GM06990 (cell line): Measurements from ENCODE around the gene ISCA1.
A peak's percentile ranks its signal among the peaks of the same experiment; 100 is the strongest.

ENCODE experiments used
- DNase-seq: peaks from one replicate; pipeline ENCODE4 v3.0.0-alpha.2; 2011; ENCODE audit not compliant: insufficient read length; ENCODE audit errors: extremely low read depth
- H3K27me3 ChIP-seq: replicated peaks from 2 replicates; pipeline ENCODE4 v1.6.0; 2011; ENCODE audit warnings: low read length; ENCODE audit not compliant: control insufficient read depth, insufficient read depth
- H3K36me3 ChIP-seq: 2 replicates; pipeline ENCODE4 v1.5.1; 2011; ENCODE audit warnings: low read length; ENCODE audit not compliant: control insufficient read depth, insufficient read depth
- H3K4me3 ChIP-seq: replicated peaks from 2 replicates; pipeline ENCODE4 v1.5.1; 2011; ENCODE audit warnings: low read depth, mild to moderate bottlenecking, control low read depth, low read length
- CTCF ChIP-seq: IDR thresholded peaks from 2 replicates; pipeline ENCODE4 v1.5.1; 2011; ENCODE audit warnings: low read length, control low read depth, mild to moderate bottlenecking, inconsistent platforms; ENCODE audit not compliant: insufficient read depth, poor library complexity, severe bottlenecking

The ISCA1 gene

GRCh38 chr9:86282077-86282978 is at the start of gene ISCA1:
Gene ISCA1, minus strand, starts transcription at chr9:86282538. Its CDS starts 80 bp downstream, at chr9:86282458.
- no peak for TF ChIP-seq CTCF
- Histone ChIP-seq H3K36me3 (no peaks in the 10 kb centered on the region), H3K27me3 (no peaks in the 10 kb centered on the region), H3K4me3 (peak within 1 kb of the TSS; percentile 89)
- peak; percentile 95 for DNase-seq

- no peak overlapping the region for H3K4me3 ChIP-seq
- no peak for TF ChIP-seq CTCF
- no peaks in the 10 kb centered on the region for H3K27me3 ChIP-seq
- H3K36me3 ChIP-seq: peaks cover 13% of the 10 kb centered on the region
- no peak for DNase-seq
Observed at GRCh38 chr9:86330186-86330585, 47.8 kb upstream of the ISCA1 start.

GRCh38 chr9:86329649-86330048 is 47.3 kb upstream of the ISCA1 start:
- Histone ChIP-seq H3K4me3 (no peak overlapping the region), H3K27me3 (no peaks in the 10 kb centered on the region), H3K36me3 (peaks cover 17% of the 10 kb centered on the region)
- no peak for TF ChIP-seq CTCF
- no peak for DNase-seq

GRCh38 chr9:86328156-86328555 is 45.8 kb upstream of the ISCA1 start:
- no peak for DNase-seq
- H3K36me3 ChIP-seq: peaks cover 17% of the 10 kb centered on the region
- no peak for TF ChIP-seq CTCF
- H3K27me3 ChIP-seq: no peaks in the 10 kb centered on the region
- no peak overlapping the region for H3K4me3 ChIP-seq

- H3K27me3 ChIP-seq: no peaks in the 10 kb centered on the region
- TF ChIP-seq CTCF: no peak
- no peak for DNase-seq
- H3K36me3 ChIP-seq: peaks cover 22% of the 10 kb centered on the region
- H3K4me3 ChIP-seq: no peak overlapping the region
Observed at GRCh38 chr9:86326536-86326935, 44.2 kb upstream of the ISCA1 start.
